ENCODE results near the gene TM4SF5.

The TM4SF5 gene

GRCh38 chr17:4771519-4772234 lies at the start of gene TM4SF5:
TSS of gene TM4SF5 (plus strand) at chr17:4771886. CDS start at chr17:4771923, 37 bp downstream.
- no peak for DNase-seq (ENCODE audit: low read depth in 2 of 2)

GRCh38 chr17:4722678-4723240 lies 48.9 kb upstream of the TM4SF5 start:
- DNase-seq (ENCODE audit: low read depth in 2 of 2) = no peak

- no peak for DNase-seq (ENCODE audit: low read depth in 2 of 2)
Observed at GRCh38 chr17:4724650-4725049, 47.0 kb upstream of the TM4SF5 start.

- DNase-seq (ENCODE audit: low read depth in 2 of 2) = no peak
Observed at GRCh38 chr17:4725646-4726310, 45.9 kb upstream of the TM4SF5 start.

GRCh38 chr17:4728124-4728523 lies 43.6 kb upstream of the TM4SF5 start:
- no peak for DNase-seq (ENCODE audit: low read depth in 2 of 2)

- no peak for DNase-seq (ENCODE audit: low read depth in 2 of 2)
Observed at GRCh38 chr17:4733073-4733531, 38.6 kb upstream of the TM4SF5 start.

- DNase-seq (ENCODE audit: low read depth in 2 of 2) = no peak
Observed at GRCh38 chr17:4734857-4735475, 36.7 kb upstream of the TM4SF5 start.

- DNase-seq (ENCODE audit: low read depth in 2 of 2) = no peak
Observed at GRCh38 chr17:4735876-4736651, 35.6 kb upstream of the TM4SF5 start.

- no peak for DNase-seq (ENCODE audit: low read depth in 2 of 2)
Observed at GRCh38 chr17:4738136-4739121, 33.3 kb upstream of the TM4SF5 start.

- peak in 1 of 2 donors; percentile 41 for DNase-seq (ENCODE audit: low read depth in 2 of 2)
Observed at GRCh38 chr17:4739122-4740024, 32.3 kb upstream of the TM4SF5 start, which contains the start of the genes CXCL16 and ZMYND15. TSS of gene CXCL16 (minus strand) at chr17:4739928. CDS start at chr17:4739339, 589 bp downstream. TSS of gene ZMYND15 (plus strand) at chr17:4739833. CDS start at chr17:4740549, 716 bp downstream.

GRCh38 chr17:4740025-4740351 lies 31.7 kb upstream of the TM4SF5 start:
- no peak for DNase-seq (ENCODE audit: low read depth in 2 of 2)

- no peak for DNase-seq (ENCODE audit: low read depth in 2 of 2)
Observed at GRCh38 chr17:4740584-4740983, 31.1 kb upstream of the TM4SF5 start.

GRCh38 chr17:4741544-4741943 lies 30.1 kb upstream of the TM4SF5 start:
- DNase-seq (ENCODE audit: low read depth in 2 of 2) = no peak

- DNase-seq (ENCODE audit: low read depth in 2 of 2) = no peak
Observed at GRCh38 chr17:4742133-4742532, 29.6 kb upstream of the TM4SF5 start.

- DNase-seq (ENCODE audit: low read depth in 2 of 2) = no peak
Observed at GRCh38 chr17:4742629-4743028, 29.1 kb upstream of the TM4SF5 start.

GRCh38 chr17:4743216-4743615 lies 28.5 kb upstream of the TM4SF5 start:
- DNase-seq (ENCODE audit: low read depth in 2 of 2) = no peak

- DNase-seq (ENCODE audit: low read depth in 2 of 2) = no peak
Observed at GRCh38 chr17:4743898-4744297, 27.8 kb upstream of the TM4SF5 start.

GRCh38 chr17:4744999-4745969 lies 26.4 kb upstream of the TM4SF5 start:
- no peak for DNase-seq (ENCODE audit: low read depth in 2 of 2)

All from stimulated activated CD8-positive, alpha-beta memory T cell treated with anti-CD3 and anti-CD28 coated beads, Interleukin-2, amount 100 ng/mL, for 48 hours (primary cell).